ENCODE measurements around the gene UBE2M.
A peak's percentile ranks its signal among the peaks of the same experiment; 100 is the strongest.

The UBE2M gene

GRCh38 chr19:58520257-58520599 lies 38.2 kb downstream of the UBE2M start:
- no peak for TF ChIP-seq CTCF (IDR thresholded peaks at IDR 0.05; ENCODE audit: insufficient read depth, missing control alignments)
- FAIRE-seq (no peak), DNase-seq (ENCODE audit: insufficient read length, low spot score) (no peak)

DNA sequence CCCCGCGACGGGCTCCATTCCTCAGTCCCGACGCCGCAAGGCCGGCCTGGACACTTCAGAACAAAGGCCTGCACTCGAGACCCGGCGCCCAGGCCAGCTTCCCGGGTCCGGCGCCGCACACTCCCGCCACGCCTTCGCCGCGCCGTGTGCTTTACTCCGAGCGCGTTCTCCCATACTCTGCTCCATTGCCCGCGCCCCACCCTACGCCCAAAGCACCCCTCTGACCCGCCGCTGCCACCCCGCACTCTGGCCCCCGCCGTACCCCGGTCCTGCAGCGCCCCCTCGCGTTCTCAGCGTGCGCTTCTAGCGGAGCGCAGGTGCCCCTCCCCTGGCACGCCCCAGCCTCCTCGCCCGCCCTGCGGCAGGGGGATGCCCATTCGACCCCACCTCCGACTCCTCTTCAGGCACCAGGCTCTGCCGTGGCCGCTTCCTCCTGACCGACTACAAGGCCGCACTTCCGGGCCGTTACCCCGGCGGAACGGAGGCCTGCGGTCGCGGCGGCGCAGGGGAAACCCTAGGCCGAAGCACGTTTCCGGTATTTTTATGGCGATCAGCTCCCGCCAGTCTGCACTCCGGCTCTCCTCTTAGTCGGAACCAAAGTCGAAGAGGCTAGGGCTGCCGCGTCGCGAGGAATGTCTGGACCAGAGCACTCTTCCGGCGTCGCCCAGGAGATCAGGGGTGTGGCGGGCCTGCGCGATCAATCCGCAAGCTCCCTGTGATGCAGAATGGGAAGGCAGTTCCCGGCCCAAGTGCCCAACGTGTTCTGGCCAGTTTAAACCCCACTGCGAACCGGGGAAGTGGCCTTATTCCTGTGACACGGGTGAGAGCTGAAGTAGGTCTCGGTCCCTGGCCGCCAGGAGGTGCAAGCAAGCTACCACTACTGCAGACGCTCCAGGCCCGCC lies 38.8 kb downstream of the UBE2M start, which contains the start of gene ZBTB45:
Gene ZBTB45, minus strand, starts transcription at position 456 of the 902 bp plus-strand sequence. CDS start 2,137 bp downstream, outside the sequence.
- TF ChIP-seq CTCF (IDR thresholded peaks at IDR 0.05; ENCODE audit: insufficient read depth, missing control alignments): peak; percentile 69
- FAIRE-seq: no peak
- DNase-seq (ENCODE audit: insufficient read length, low spot score): no peak

- no peak for DNase-seq (ENCODE audit: insufficient read length, low spot score)
- peak; percentile 57 for TF ChIP-seq CTCF (IDR thresholded peaks at IDR 0.05; ENCODE audit: insufficient read depth, missing control alignments)
- no peak for FAIRE-seq
Measured at GRCh38 chr19:58519087-58519354, 39.4 kb downstream of the UBE2M start.

DNA sequence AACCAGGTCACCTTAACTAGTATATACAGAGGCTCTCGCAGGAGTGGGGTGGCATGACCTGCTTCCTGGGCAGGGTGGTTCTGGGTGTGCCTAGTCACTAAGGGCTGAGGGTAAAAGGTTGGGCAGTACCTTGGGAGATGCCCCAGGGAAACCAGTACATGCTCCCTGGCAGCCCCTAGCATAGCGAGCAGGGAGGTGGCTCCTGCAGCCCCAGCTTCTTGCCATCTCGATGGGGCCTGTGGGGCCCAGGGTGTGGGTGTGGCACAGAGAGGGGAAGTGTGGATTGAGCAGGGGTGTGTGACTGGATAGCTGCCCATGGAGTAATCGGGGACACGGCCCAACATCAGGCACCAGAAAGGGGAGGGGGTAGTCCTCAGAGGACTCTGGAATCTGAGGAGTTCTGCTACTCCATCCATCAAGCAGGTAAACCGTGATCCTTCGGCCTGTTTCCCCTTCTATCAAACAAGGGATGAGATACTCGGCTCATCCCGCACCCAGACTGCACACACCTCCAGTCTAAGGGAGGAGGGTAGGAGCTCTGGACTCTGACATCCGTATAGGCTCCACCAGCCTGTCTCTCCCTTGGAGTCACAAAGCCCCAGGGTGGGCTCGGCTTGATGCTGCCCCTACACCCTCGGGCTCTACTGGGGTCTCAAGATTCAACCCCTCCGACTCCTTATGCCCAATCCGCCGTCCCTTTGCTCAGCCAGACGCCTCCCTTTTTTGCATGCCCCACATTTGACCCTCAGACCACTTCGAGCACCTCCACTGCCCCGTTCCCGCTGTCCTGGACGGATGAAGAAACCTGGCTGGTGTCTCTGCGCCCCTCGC lies 39.9 kb downstream of the UBE2M start:
- no peak for DNase-seq (ENCODE audit: insufficient read length, low spot score)
- no peak for TF ChIP-seq CTCF (IDR thresholded peaks at IDR 0.05; ENCODE audit: insufficient read depth, missing control alignments)
- FAIRE-seq: no peak

GRCh38 chr19:58516964-58517833 lies 41.2 kb downstream of the UBE2M start:
- no peak for DNase-seq (ENCODE audit: insufficient read length, low spot score)
- no peak for FAIRE-seq
- no peak for TF ChIP-seq CTCF (IDR thresholded peaks at IDR 0.05; ENCODE audit: insufficient read depth, missing control alignments)

- DNase-seq (ENCODE audit: insufficient read length, low spot score): no peak
- TF ChIP-seq CTCF (IDR thresholded peaks at IDR 0.05; ENCODE audit: insufficient read depth, missing control alignments): no peak
Measured at GRCh38 chr19:58516246-58516836, 42.1 kb downstream of the UBE2M start.

More at GRCh38 chr19:58516246-58516836, 42.1 kb downstream of the UBE2M start:
- no peak for FAIRE-seq
